ENCODE measurements around the gene ARL9. TPM values are rescaled to one million over a fixed set of nuclear protein-coding genes. Genes with fewer than 3 reads are reported as not detected.

The ARL9 gene
- total RNA-seq, 4 donors from 2014 or later = 0.48 to 1.9 (median 1.4) TPM; not detected in 1

GRCh38 chr4:56531823-56532222 is 26.2 kb downstream of the ARL9 start:
- DNase-seq (ENCODE audit: low spot score in 2 of 2) = no peak
- Histone ChIP-seq H3K9me3 (no peaks in the 10 kb centered on the region), H3K4me1 (peaks cover 14% of the 10 kb centered on the region), H3K27me3 (peaks cover 6% of the 10 kb centered on the region), H3K36me3 (no peaks in the 10 kb centered on the region), H3K27ac (no peak overlapping the region), H3K4me3 (no peak overlapping the region)
- TF ChIP-seq POLR2AphosphoS5 (IDR thresholded peaks at IDR 0.05) = no peak
- no peak for TF ChIP-seq EP300 (IDR thresholded peaks at IDR 0.05)
- no peak for TF ChIP-seq CTCF (IDR thresholded peaks at IDR 0.05)
- no peak for TF ChIP-seq POLR2A (IDR thresholded peaks at IDR 0.05)
- WGBS = 82% methylated on average over 4 of the region's 4 CpGs

GRCh38 chr4:56532239-56532638 is 26.6 kb downstream of the ARL9 start:
- DNase-seq (ENCODE audit: low spot score in 2 of 2) = no peak
- TF ChIP-seq POLR2A (IDR thresholded peaks at IDR 0.05) (no peak), CTCF (IDR thresholded peaks at IDR 0.05) (no peak), POLR2AphosphoS5 (IDR thresholded peaks at IDR 0.05) (no peak), EP300 (IDR thresholded peaks at IDR 0.05) (no peak)
- Histone ChIP-seq H3K4me1 (peaks cover 14% of the 10 kb centered on the region), H3K9me3 (no peaks in the 10 kb centered on the region), H3K36me3 (no peaks in the 10 kb centered on the region), H3K27me3 (peaks cover 6% of the 10 kb centered on the region), H3K4me3 (no peak overlapping the region), H3K27ac (no peak overlapping the region)
- WGBS = 97% methylated on average over 2 of the region's 2 CpGs

GRCh38 chr4:56535915-56536314 is 30.3 kb downstream of the ARL9 start:
- DNase-seq (ENCODE audit: low spot score in 2 of 2) = no peak
- TF ChIP-seq CTCF (IDR thresholded peaks at IDR 0.05) (no peak), EP300 (IDR thresholded peaks at IDR 0.05) (no peak), POLR2A (IDR thresholded peaks at IDR 0.05) (no peak), POLR2AphosphoS5 (IDR thresholded peaks at IDR 0.05) (no peak)
- peaks cover 6% of the 10 kb centered on the region for H3K4me1 ChIP-seq
- peaks cover 6% of the 10 kb centered on the region for H3K27me3 ChIP-seq
- no peak overlapping the region for H3K27ac ChIP-seq
- no peaks in the 10 kb centered on the region for H3K36me3 ChIP-seq
- H3K4me3 ChIP-seq = no peak overlapping the region
- H3K9me3 ChIP-seq = no peaks in the 10 kb centered on the region
- WGBS = 90% methylated on average over 4 of the region's 7 CpGs

GRCh38 chr4:56537147-56537546 is 31.6 kb downstream of the ARL9 start:
- no peak overlapping the region for H3K4me3 ChIP-seq
- H3K9me3 ChIP-seq = no peaks in the 10 kb centered on the region
- H3K27ac ChIP-seq = no peak overlapping the region
- 100% methylated on average over 1 of the region's 1 CpG for WGBS
- no peaks in the 10 kb centered on the region for H3K4me1 ChIP-seq
- no peak for DNase-seq (ENCODE audit: low spot score in 2 of 2)
- H3K27me3 ChIP-seq = peaks cover 6% of the 10 kb centered on the region
- H3K36me3 ChIP-seq = no peaks in the 10 kb centered on the region
- no peak for TF ChIP-seq CTCF (IDR thresholded peaks at IDR 0.05)
- no peak for TF ChIP-seq EP300 (IDR thresholded peaks at IDR 0.05)
- TF ChIP-seq POLR2AphosphoS5 (IDR thresholded peaks at IDR 0.05) = no peak
- no peak for TF ChIP-seq POLR2A (IDR thresholded peaks at IDR 0.05)

GRCh38 chr4:56540826-56541225 is 35.2 kb downstream of the ARL9 start:
- no peak for DNase-seq (ENCODE audit: low spot score in 2 of 2)
- H3K9me3 ChIP-seq = no peaks in the 10 kb centered on the region
- TF ChIP-seq CTCF (IDR thresholded peaks at IDR 0.05) (no peak), POLR2AphosphoS5 (IDR thresholded peaks at IDR 0.05) (no peak), EP300 (IDR thresholded peaks at IDR 0.05) (no peak), POLR2A (IDR thresholded peaks at IDR 0.05) (no peak)
- H3K27me3 ChIP-seq = no peaks in the 10 kb centered on the region
- H3K36me3 ChIP-seq = no peaks in the 10 kb centered on the region
- no peak overlapping the region for H3K4me3 ChIP-seq
- H3K27ac ChIP-seq = no peak overlapping the region
- WGBS = 94% methylated on average over 4 of the region's 4 CpGs
- peaks cover 9% of the 10 kb centered on the region for H3K4me1 ChIP-seq
